ENCODE measurements around the gene ZSCAN23. TPM values are rescaled to one million over a fixed set of nuclear protein-coding genes. Genes with fewer than 3 reads are reported as not detected.

Gene ZSCAN23
- total RNA-seq (2022; extraction: Qiagen RNA extraction): not detected in 5 replicates

GRCh38 chr6:28443112-28443773, at the start of gene ZSCAN23:
TSS of gene ZSCAN23 (minus strand) at chr6:28443491. CDS start at chr6:28436266, 7,225 bp downstream.

GRCh38 chr6:28399350-28400121, 43.8 kb downstream of the ZSCAN23 start, which contains the start of gene ZSCAN12:
TSS of gene ZSCAN12 (minus strand) at chr6:28399747. CDS start at chr6:28398405, 1,342 bp downstream.

Other genes with a start within 250 kb of the ZSCAN23 start
- 5.8 to 8.3 TPM (median 6.9 TPM) in 5 replicates for gene ZSCAN9, start 218.2 kb downstream of the ZSCAN23 start, total RNA-seq (2022; extraction: Qiagen RNA extraction)
- 2.5 to 3.0 TPM (median 2.6 TPM) in 5 replicates for gene ZKSCAN4, start 191.2 kb downstream of the ZSCAN23 start, total RNA-seq (2022; extraction: Qiagen RNA extraction)
- 0.06 TPM in 1 of 5 replicates, not detected in the others for gene NKAPL, start 184.2 kb downstream of the ZSCAN23 start, total RNA-seq (2022; extraction: Qiagen RNA extraction)
- gene ZSCAN26, start 176.3 kb downstream of the ZSCAN23 start, total RNA-seq (2022; extraction: Qiagen RNA extraction): 3.8 to 5.2 TPM (median 5.0 TPM) in 5 replicates
- 4.5 to 5.7 TPM (median 5.1 TPM) in 5 replicates for gene PGBD1, start 161.9 kb downstream of the ZSCAN23 start, total RNA-seq (2022; extraction: Qiagen RNA extraction)
- gene ZSCAN31, start 107.3 kb downstream of the ZSCAN23 start, total RNA-seq (2022; extraction: Qiagen RNA extraction): 1.6 to 2.3 TPM (median 1.8 TPM) in 5 replicates
- gene ZKSCAN3, start 93.5 kb downstream of the ZSCAN23 start, total RNA-seq (2022; extraction: Qiagen RNA extraction): 1.3 to 2.2 TPM (median 2.0 TPM) in 5 replicates
- gene ZSCAN12, start 43.7 kb downstream of the ZSCAN23 start, total RNA-seq (2022; extraction: Qiagen RNA extraction): 1.3 to 2.3 TPM (median 1.6 TPM) in 5 replicates
- gene GPX6, start 72.3 kb upstream of the ZSCAN23 start, total RNA-seq (2022; extraction: Qiagen RNA extraction): not detected in 5 replicates
- not detected in 5 replicates for gene GPX5, start 82.4 kb upstream of the ZSCAN23 start, total RNA-seq (2022; extraction: Qiagen RNA extraction)

All from A549 treated with Hydrocortisone at 1 μM for 4 hours (cell line).